CD4-positive, alpha-beta T cell treated with Interleukin-6 at 100 ng/mL for 8 hours (primary cell): ENCODE data around the gene ROR2.

Experiments
- DNase-seq: peaks from one replicate; pipeline ENCODE4 v3.0.0-alpha.2; 2020; ENCODE audit warnings: mixed read lengths, low spot score

Gene ROR2

GRCh38 chr9:91716239-91716638 is 233.8 kb downstream of the ROR2 start:
- DNase-seq: no peak

DNA sequence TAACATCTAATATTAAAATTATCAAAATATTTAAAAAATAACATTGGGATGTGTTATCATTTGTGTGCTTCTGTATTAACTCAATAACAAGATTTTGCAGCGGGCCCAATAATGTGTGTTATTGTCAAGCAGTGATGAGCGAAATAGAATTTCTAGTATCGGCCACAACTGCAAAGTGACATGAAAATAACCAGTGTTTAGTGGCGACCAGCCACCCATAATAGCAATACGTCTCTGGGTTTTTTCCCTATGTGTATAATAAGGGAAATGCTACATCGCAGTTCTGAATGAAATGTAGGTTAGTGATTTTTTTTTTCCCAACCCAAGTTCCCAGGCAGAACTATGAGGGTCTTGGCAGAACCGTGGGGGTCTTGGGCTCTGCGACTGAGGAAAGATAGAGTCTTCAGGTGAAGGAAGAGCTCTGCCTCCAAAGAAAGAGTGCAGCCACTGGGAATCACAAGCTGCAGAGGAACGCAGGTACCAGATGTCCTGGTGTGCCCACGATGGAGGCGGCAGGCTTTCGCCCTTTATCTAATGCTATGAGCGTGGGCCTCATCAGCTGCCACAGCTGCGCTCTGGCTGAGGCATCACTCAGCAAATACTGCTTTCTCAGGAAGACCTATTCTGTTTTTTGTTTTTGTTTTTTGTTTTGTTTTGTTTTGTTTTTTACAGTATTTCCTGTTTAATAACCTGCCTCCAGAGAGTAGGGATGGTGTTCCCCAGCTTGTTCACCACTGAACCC is 235.0 kb downstream of the ROR2 start:
- no peak for DNase-seq

DNA sequence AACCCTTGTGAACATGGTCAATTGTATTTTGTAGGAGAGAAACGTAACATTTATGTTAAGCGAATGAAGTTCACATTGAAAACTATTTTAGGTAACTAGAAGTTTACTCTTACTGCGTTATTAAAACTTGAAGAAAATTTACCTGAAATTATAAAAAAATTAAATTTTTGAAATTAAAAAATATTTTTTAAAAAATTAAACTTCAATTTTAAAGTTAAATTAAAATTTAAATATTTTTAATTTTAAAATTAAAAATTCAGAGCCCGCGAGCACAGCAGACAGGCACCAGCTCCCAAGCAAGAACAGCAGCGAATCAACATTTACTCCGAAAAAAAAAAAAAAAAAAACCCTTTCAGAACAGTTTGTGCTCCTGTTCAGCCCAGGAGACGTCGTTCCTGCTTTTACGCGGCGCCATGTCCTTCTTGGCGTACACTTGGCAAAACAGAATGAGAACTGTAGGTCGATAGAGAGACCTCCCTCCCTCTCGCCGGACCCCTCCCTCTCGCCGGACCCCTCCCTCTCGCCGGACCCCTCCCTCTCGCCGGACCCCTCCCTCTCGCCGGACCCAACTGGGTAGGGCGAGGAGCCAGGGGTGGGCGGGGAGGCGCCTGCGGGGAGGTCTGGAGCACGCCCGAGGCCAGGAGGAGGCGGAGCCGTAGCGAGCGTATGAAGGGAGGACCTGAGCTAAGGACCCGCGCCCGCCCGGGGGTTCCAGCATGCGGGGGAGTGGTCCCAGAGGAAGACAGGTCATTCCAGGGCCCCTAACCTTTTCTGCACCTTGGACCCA is 235.8 kb downstream of the ROR2 start:
- DNase-seq: no peak

GRCh38 chr9:91712811-91713210 is 237.2 kb downstream of the ROR2 start:
- DNase-seq: no peak

DNA sequence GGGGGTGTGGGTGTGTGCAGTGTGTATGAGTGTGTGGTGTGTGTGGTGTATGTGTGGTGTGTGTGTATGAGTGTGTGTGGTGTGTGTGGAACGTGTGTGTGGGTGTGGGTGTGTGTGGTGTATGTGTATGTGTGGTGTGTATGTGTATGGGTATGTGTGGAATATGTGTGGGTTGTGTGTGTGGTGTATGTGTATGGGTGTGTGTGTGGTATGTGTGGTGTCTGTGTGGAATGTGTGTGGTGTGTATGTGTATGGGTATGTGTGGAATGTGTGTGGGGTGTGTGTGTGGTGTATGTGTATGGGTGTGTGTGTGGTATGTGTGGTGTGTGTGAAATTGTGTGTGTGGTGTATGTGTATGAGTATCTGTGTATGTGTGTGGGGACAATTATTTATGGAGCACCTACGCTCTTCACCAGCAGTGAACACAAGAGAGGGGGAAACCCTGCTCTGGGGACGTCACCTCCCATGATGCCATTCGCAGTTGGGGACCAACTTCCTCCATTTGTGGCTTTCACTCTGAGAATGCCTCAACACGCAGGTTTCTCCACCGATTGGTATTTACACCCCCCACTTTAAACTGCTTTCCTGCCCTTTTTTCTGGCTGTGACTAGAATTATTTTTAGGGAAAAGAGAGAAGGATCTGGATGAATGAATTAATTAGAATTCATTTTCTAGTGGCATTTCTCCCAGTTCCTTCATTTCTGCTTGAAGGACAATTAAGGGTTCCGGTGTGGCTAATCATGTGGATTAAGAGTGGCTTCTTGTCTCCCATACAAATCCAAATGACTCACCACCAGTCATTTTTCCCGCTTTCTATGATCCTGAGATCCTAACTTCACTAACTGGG is 238.1 kb downstream of the ROR2 start:
- peak; percentile 36 for DNase-seq

GRCh38 chr9:91710158-91710557 is 239.9 kb downstream of the ROR2 start:
- DNase-seq: no peak

- no peak for DNase-seq
Observed at GRCh38 chr9:91705386-91705785, 244.6 kb downstream of the ROR2 start.

- no peak for DNase-seq
Observed at GRCh38 chr9:91700475-91700874, 249.6 kb downstream of the ROR2 start.

GRCh38 chr9:91698266-91698665 is 251.8 kb downstream of the ROR2 start:
- DNase-seq: no peak

DNA sequence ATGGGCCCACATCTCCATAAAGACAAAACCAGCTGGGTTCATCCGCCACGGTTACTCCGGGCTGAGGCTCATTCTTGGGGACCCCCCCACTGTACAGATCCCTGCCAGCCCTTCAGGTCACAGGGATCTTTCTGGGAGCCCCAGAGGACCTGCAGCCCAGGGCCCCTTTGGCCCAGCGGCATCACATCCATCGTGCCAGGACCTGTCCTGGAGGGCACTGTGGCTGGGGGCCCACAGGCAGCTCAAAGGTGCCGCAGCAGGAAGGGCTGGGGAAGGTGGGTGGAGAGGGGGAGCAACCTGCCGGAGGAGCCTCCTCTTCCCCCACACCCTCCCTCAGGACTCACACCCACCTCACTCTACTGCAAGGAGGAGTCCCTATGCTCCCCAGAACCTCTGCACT is 252.8 kb downstream of the ROR2 start:
- no peak for DNase-seq

- no peak for DNase-seq
Observed at GRCh38 chr9:91694081-91694870, 255.8 kb downstream of the ROR2 start.

- no peak for DNase-seq
Observed at GRCh38 chr9:91693226-91693625, 256.8 kb downstream of the ROR2 start.

DNA sequence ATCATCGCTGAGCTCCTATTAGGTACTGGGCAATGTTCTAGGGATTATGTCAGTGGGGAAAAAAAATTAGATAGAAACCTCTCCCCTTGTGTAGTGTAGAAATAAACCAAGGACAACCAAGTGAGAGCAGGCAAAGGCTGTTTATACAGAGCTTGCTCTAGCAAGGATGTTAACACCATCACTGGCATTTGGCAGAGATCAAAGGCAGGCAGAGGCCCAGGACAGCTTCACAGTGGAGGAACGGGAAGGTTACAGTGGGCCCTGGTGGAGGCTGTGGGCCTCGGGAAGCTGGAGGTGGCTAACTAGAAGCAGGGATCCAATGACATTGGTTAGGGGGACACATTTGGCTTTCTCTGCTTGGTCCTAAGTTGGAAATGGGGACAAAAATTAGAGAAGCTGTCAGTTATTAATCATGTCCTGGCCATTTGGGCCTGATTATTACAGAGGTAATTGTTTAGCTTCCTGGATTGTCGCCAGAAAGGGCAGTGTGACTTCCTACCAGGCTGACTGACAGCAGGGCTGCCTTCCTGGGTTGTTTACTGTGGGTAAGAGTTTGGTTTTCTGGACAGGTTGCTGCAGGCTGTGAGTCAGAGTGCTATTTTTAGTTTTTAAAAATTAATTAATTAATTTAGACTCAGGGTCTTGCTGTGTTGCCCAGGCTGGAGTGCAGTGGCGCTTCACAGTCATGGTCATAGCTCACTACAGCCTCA is 259.3 kb downstream of the ROR2 start:
- no peak for DNase-seq

GRCh38 chr9:91689006-91689405 is 261.0 kb downstream of the ROR2 start:
- DNase-seq: no peak

- DNase-seq: no peak
Observed at GRCh38 chr9:91683269-91683668, 266.8 kb downstream of the ROR2 start.

DNA sequence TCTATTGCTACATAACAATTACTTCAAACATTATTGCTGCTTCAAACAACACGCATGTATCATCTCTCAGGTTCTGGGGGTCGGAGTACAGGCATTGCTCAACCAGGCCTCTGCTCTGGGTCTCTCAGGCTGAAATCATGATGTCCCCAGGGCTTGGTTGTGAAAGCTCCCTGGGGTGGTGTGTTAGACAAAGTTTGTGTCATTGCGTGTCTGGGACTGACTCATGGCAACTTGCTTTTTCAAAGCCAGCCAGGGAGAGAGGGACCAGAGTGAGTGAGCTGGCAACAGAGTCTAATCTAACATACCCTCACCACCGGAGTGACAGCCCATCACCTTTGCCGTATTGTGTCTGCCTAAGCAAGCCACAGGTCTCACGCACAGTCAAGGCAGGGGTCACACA is 267.2 kb downstream of the ROR2 start:
- no peak for DNase-seq

DNA sequence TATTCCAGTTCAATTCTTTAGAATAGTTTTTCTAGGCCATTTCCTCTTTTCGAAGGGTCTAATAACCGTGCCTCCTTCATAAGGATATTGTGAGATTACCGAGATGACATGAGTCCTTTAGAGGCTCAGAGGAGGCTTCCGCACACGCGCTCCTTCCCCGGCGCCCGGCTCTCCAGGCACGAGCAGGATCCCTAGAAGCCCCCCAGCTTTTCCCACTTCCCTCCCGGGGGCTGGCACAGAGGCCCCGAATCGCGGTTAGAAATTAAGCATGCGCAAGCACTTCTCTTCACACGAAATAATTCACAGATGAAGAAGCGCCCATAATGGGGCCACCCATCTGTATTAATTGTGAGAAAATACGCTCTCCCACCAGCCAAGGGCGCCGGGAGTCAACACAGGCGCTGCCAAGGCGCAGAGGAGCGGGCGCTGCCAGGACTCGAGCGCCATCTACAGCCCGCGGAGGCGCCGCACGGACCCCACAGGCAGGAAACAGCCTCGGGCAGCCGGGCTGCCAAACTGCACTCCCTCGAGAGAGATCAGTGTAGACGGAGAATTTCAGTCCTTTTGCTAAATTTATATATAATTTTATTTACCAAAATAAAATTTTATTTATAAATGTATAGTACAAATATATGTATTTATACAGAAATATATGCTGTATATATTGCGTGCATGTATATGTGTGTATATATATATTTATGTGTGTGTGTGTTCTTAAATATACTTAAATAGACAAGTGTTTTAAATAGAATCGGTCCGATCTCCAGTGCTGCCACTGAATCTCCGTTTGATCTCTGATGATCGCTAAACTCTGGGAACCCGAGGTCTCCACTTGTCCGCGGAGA is 268.3 kb downstream of the ROR2 start:
- peak; percentile 20 for DNase-seq

DNA sequence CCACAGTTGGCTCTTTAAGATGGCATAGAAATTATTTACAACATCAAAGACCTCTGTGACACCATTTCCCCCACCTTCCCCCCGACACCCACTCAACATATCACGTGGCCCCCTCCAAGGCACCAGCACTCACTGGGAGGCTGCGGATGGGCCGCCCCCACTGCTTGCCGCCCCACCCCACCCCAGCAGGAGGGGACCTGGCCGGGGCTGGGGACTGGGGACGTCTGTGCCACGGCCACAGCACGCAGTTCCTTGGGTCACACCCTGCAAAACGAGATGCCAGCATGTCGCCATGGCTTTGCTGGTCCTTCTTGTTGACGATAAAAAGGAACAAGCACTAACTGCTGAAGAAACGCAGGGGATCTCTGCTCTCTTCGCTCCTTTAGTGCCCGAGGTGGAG is 269.0 kb downstream of the ROR2 start:
- DNase-seq: no peak

DNA sequence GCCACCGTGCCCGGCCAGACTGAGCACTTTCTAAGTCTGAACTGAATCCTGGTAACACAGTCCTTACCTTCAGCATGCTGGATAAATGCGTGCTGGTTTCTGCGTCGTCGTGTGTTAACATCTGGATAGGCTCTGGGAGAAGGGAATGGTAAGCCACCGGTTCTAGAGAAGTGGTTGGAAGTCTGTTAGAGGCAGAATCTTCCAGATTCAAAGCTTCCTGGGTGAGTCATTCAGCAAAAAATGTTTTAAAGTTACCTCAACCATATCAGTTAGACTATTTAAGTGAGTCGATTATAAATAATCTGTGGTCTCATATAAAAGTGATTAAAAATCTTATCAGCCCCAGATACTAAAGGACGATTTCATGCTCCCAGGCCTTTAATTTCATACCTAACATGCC is 269.9 kb downstream of the ROR2 start:
- DNase-seq: no peak
